HEK293T (cell line): ENCODE measurements around the gene PCDH9.

Experiments used
- ARNT ChIP-seq: fragments of 450-650 bp; IDR thresholded peaks from 2 replicates; pipeline ENCODE4 v1.6.1; 2017; ENCODE audit warnings: mild to moderate bottlenecking
- BHLHE40 ChIP-seq: fragments of 450-650 bp; IDR thresholded peaks from 2 replicates; pipeline ENCODE4 v1.6.1; 2016; ENCODE audit warnings: mild to moderate bottlenecking, moderate library complexity, borderline replicate concordance
- CTBP1 ChIP-seq: fragments of 450-650 bp; IDR thresholded peaks from 2 replicates; pipeline ENCODE4 v1.6.1; 2016; ENCODE audit warnings: borderline replicate concordance
- ELF4 ChIP-seq: fragments of 450-650 bp; IDR thresholded peaks from 2 replicates; pipeline ENCODE4 v1.6.1; 2017; ENCODE audit warnings: antibody characterized with exemption
- FOXK2 ChIP-seq: fragments of 450-650 bp; IDR thresholded peaks from 2 replicates; pipeline ENCODE4 v1.6.1; 2016; ENCODE audit warnings: mild to moderate bottlenecking
- FOXM1 ChIP-seq: fragments of 450-650 bp; IDR thresholded peaks from 2 replicates; pipeline ENCODE4 v1.6.1; 2017; ENCODE audit warnings: mild to moderate bottlenecking, borderline replicate concordance
- L3MBTL2 ChIP-seq: fragments of 450-650 bp; conservative IDR thresholded peaks from 2 replicates; pipeline ENCODE4 v1.6.1; 2016; ENCODE audit warnings: mild to moderate bottlenecking
- NFRKB ChIP-seq: fragments of 450-650 bp; IDR thresholded peaks from 2 replicates; pipeline ENCODE4 v1.6.1; 2016; ENCODE audit warnings: mild to moderate bottlenecking, moderate library complexity
- PKNOX1 ChIP-seq: fragments of 450-650 bp; IDR thresholded peaks from 2 replicates; pipeline ENCODE4 v1.6.1; 2016
- SP1 ChIP-seq: fragments of 450-650 bp; IDR thresholded peaks from 2 replicates; pipeline ENCODE4 v1.6.1; 2017
- SUZ12 ChIP-seq: fragments of 450-650 bp; IDR thresholded peaks from 2 replicates; pipeline ENCODE4 v1.6.1; 2016; ENCODE audit warnings: mild to moderate bottlenecking
- TARDBP ChIP-seq: fragments of 450-650 bp; IDR thresholded peaks from 2 replicates; pipeline ENCODE4 v1.6.1; 2016
- ZNF384 ChIP-seq: fragments of 450-650 bp; IDR thresholded peaks from 2 replicates; pipeline ENCODE4 v1.6.1; 2016

GRCh38 chr13:66547685-66548084 is 682.5 kb downstream of the PCDH9 start:
- no peak for TF ChIP-seq ARNT
- TF ChIP-seq TARDBP: no peak
- no peak for TF ChIP-seq SP1
- no peak for TF ChIP-seq FOXM1
- TF ChIP-seq FOXK2: 0 out of 2 replicates have a peak, but pooled peaks have one; percentile 51
- no peak for TF ChIP-seq NFRKB
- TF ChIP-seq PKNOX1: no peak
- TF ChIP-seq BHLHE40: no peak
- TF ChIP-seq SUZ12: no peak
- no peak for TF ChIP-seq L3MBTL2
- no peak for TF ChIP-seq ELF4
- TF ChIP-seq ZNF384: no peak
- TF ChIP-seq CTBP1: no peak
